Transverse colon (tissue), 4 donors: ENCODE results near the gene NBPF4. TPM values are rescaled to one million over a fixed set of nuclear protein-coding genes. Genes with fewer than 3 reads are reported as not detected.
A peak's percentile ranks its signal among the peaks of the same experiment; 100 is the strongest.

Experiments used
- DNase-seq: peaks from one replicate; pipeline ENCODE4 v3.0.0-alpha.2; 2019
- H3K27ac ChIP-seq, 4 donors: fragments of 200-600 bp; sonication (generic); 2 replicates each; pipeline ENCODE4 v1.5.1; 2016 to 2018; ENCODE audit warnings: inconsistent platforms in 4 of 4
- H3K27me3 ChIP-seq: fragments of 200-600 bp; sonication (generic); 2 replicates; pipeline ENCODE4 v1.5.1; 2017; ENCODE audit warnings: inconsistent platforms
- H3K36me3 ChIP-seq, 4 donors: fragments of 200-600 bp; sonication (generic); 2 replicates each; pipeline ENCODE4 v1.5.1; 2017 to 2019; ENCODE audit warnings: inconsistent platforms in 4 of 4
- H3K4me1 ChIP-seq, 4 donors: fragments of 200-600 bp; sonication (generic); 2 replicates each; pipeline ENCODE4 v1.5.1; 2017 to 2020; ENCODE audit warnings: inconsistent platforms in 4 of 4
- H3K4me3 ChIP-seq, 4 donors: fragments of 200-600 bp; sonication (generic); 1 replicate in 1 of 4; 2 replicates in 3 of 4; pipeline versions ENCODE4 v1.5.1 to v1.6.1; 2017 to 2019; ENCODE audit warnings: inconsistent platforms in 4 of 4
- H3K9me3 ChIP-seq, 2 donors: fragments of 200-600 bp; sonication (generic); 2 replicates each; pipeline ENCODE4 v1.5.1; 2017 to 2019; ENCODE audit warnings: inconsistent platforms in 2 of 2
- EP300 ChIP-seq: sonication (generic); formaldehyde crosslinking; IDR thresholded peaks from one replicate; pipeline ENCODE4 v1.6.1; 2017; ENCODE audit warnings: antibody characterized with exemption, low read depth
- POLR2A ChIP-seq: fragments of 450-650 bp; IDR thresholded peaks from one replicate; pipeline ENCODE4 v1.6.1; 2016; ENCODE audit warnings: antibody characterized with exemption, mild to moderate bottlenecking, moderate library complexity
- POLR2AphosphoS5 ChIP-seq, 3 donors: sonication (generic); formaldehyde crosslinking; IDR thresholded peaks; one replicate each; pipeline ENCODE4 v1.6.1; 2016; ENCODE audit warnings: antibody characterized with exemption in 3 of 3
- WGBS, 2 donors: methylation state at CpG; one replicate each; pipeline ENCODE4 v1.1.5; 2018; ENCODE audit warnings: low coverage in 1 of 2; 5-methylcytosine and 5-hydroxymethylcytosine counted together
- in situ Hi-C, 4 donors: fragments of 200-750 bp; cut with MboI; loops; one replicate each; pipeline versions ENCODE4 v1.15.0 to v1.15.1; 2017; ENCODE audit warnings: low sequenced_read_pairs in 3 of 4, low pct_ligation_motif_present in 1 of 4, low pct_unique_long_range_greater_than_20kb in 1 of 4
- intact Hi-C: fragments of 100-400 bp; cut with DNase I; formaldehyde crosslinking; loops from one replicate; pipeline ENCODE4 v1.15.1; 2023; ENCODE audit warnings: low total_unique reads
- total RNA-seq, 4 donors: library from RNA; depleted of rRNA; stranded (reverse); fragments of >200 nt; gene quantifications; one replicate each; pipeline ENCODE4 v1.1.0, GENCODE V29; 2016
- TF ChIP-seq, protein P1 (sequence below), 5 experiments: fragments of 200-600 bp in 3 of 5; fragments of 450-650 bp in 2 of 5; sonication (generic) in 3 of 5; IDR thresholded peaks; 1 replicate in 2 of 5; 2 replicates in 3 of 5; pipeline ENCODE4 v1.5.1; 2016 to 2017; ENCODE audit warnings: antibody characterized with exemption in 5 of 5, inconsistent platforms in 3 of 5, mild to moderate bottlenecking in 2 of 5, moderate library complexity in 1 of 5

NBPF4 gene
- total RNA-seq, 4 donors from 2014 or later = 1.1 TPM; not detected in 3

GRCh38 chr1:108190001-108190634, 53.8 kb downstream of the NBPF4 start:
- Histone ChIP-seq H3K27me3 (no peaks in the 10 kb centered on the region), H3K4me1 (no peaks in the 10 kb centered on the region), H3K36me3 (peaks cover 0 to 11% (median 2%) of the 10 kb centered on the region in 4 donors), H3K9me3 (no peaks in the 10 kb centered on the region), H3K4me3 (no peak overlapping the region), H3K27ac (no peak overlapping the region)
- intact Hi-C loops (no loop called here), in situ Hi-C loops (no loop called here)
- DNase-seq = no peak
- TF ChIP-seq POLR2AphosphoS5 (IDR thresholded peaks at IDR 0.05) (no peak), POLR2A (no peak), EP300 (no peak)
- TF ChIP-seq, protein P1, sequence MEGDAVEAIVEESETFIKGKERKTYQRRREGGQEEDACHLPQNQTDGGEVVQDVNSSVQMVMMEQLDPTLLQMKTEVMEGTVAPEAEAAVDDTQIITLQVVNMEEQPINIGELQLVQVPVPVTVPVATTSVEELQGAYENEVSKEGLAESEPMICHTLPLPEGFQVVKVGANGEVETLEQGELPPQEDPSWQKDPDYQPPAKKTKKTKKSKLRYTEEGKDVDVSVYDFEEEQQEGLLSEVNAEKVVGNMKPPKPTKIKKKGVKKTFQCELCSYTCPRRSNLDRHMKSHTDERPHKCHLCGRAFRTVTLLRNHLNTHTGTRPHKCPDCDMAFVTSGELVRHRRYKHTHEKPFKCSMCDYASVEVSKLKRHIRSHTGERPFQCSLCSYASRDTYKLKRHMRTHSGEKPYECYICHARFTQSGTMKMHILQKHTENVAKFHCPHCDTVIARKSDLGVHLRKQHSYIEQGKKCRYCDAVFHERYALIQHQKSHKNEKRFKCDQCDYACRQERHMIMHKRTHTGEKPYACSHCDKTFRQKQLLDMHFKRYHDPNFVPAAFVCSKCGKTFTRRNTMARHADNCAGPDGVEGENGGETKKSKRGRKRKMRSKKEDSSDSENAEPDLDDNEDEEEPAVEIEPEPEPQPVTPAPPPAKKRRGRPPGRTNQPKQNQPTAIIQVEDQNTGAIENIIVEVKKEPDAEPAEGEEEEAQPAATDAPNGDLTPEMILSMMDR (IDR thresholded peaks at IDR 0.05) = no peak
- WGBS, 2 donors = 85% methylated on average over 3 to 7 of the region's 7 CpGs

DNA sequence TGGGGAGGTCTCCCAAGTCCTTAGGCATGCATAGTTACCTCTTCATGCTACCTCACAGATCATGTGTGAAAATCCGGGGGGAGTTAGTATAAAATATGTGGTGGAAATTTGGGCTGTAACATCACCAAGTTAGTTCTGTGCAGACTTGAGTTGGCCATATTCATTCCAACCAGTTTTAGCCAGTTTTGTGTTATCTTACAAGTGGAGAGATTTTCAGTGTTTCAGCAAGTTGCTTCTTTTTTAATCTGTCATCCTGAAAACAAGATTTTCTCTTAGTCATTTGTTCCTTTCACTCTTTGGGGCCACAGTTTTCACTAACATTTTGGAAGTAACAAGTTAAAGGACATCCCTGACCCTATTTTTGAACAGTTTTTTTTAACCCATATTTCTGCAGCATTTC, 55.1 kb downstream of the NBPF4 start:
- Histone ChIP-seq H3K4me1 (no peaks in the 10 kb centered on the region), H3K4me3 (no peak overlapping the region), H3K9me3 (no peaks in the 10 kb centered on the region), H3K27ac (no peak overlapping the region), H3K36me3 (peaks cover 0 to 20% (median 5%) of the 10 kb centered on the region in 4 donors), H3K27me3 (no peaks in the 10 kb centered on the region)
- TF ChIP-seq POLR2AphosphoS5 (IDR thresholded peaks at IDR 0.05) (no peak), EP300 (no peak), POLR2A (no peak)
- TF ChIP-seq, protein P1 (IDR thresholded peaks at IDR 0.05) = no peak
- in situ Hi-C loops = no loop called here
- DNase-seq = no peak
- 92 to 95% methylated on average over 1 of the region's 1 CpG for WGBS, 2 donors
- intact Hi-C loops = no loop called here

DNA sequence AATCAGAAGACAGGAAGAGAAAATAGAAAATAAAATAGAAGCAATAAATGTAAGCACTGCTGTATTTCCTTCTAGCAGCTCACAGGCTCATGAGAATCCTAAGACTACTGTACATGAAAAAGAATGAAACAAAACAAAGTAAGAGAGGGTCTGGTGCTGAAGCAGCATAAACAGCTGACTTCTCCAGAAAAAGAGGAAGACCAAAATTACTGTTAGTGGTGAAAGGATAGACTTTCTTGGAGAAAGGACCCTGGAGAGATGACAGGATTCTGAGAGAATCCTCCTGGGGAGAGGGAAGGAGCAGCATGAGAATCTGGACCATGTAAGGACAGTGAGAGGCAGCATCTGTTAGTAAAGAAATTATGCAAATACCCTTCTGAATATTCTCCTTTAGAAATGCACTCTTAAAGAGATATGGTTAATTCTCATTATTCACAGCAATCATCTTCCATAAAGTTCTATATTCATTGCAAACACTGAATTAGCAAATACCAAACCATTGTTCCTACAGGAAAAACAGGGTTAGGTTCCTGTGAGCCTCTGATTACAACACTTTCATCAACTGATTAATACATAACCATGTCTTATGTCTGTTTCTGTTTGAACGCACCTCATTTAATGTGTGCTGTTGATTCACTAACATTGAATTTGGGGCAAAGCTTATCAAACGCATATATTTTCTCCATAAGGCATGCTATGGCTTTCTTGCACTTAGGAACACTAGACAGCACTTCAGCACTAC, 60.7 kb downstream of the NBPF4 start:
- Histone ChIP-seq H3K4me1 (peaks cover 0 to 19% (median 9%) of the 10 kb centered on the region in 4 donors), H3K4me3 (no peak overlapping the region), H3K36me3 (peaks cover 0 to 46% (median 9%) of the 10 kb centered on the region in 4 donors), H3K9me3 (no peaks in the 10 kb centered on the region), H3K27ac (peak overlapping the region in 3 of 4 donors; percentile 51 to 68 (median 58)), H3K27me3 (no peaks in the 10 kb centered on the region)
- in situ Hi-C loops (no loop called here), intact Hi-C loops (no loop called here)
- TF ChIP-seq, protein P1 (IDR thresholded peaks at IDR 0.05) = no peak
- TF ChIP-seq POLR2AphosphoS5 (IDR thresholded peaks at IDR 0.05) (no peak), EP300 (no peak), POLR2A (no peak)
- 48 to 50% methylated on average over 2 of the region's 2 CpGs for WGBS, 2 donors
- no peak for DNase-seq

DNA sequence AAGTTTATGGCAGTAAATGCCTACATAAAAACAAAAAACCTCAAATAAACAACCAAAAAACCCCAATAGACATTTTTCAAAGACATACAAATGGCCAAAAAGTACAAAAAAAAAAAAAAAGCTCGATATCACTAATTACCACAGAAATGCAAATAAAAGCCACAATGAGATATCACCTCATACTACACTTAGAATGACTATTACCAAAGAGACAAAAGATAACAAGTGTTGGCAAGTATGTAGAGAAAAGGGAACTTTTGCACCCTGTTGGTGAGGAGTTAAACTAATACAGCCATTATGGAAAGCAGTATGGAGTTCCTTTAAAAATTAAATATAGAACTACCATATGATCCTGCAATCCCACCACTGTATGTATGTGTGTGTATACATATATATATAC, 64.9 kb downstream of the NBPF4 start:
- TF ChIP-seq EP300 (no peak), POLR2A (no peak), POLR2AphosphoS5 (IDR thresholded peaks at IDR 0.05) (no peak)
- TF ChIP-seq, protein P1 (IDR thresholded peaks at IDR 0.05) = no peak
- Histone ChIP-seq H3K4me3 (no peak overlapping the region), H3K27me3 (no peaks in the 10 kb centered on the region), H3K9me3 (peaks cover 7 to 16% of the 10 kb centered on the region in 2 donors), H3K4me1 (peaks cover 0 to 19% (median 9%) of the 10 kb centered on the region in 4 donors), H3K27ac (no peak overlapping the region), H3K36me3 (peaks cover 0 to 59% (median 16%) of the 10 kb centered on the region in 4 donors)
- in situ Hi-C loops = no loop called here
- 62 to 75% methylated on average over 1 of the region's 1 CpG for WGBS, 2 donors
- DNase-seq = no peak
- intact Hi-C loops = no loop called here

Other genes with a start within 250 kb of the NBPF4 start
- gene SLC25A24, start 43.7 kb downstream of the NBPF4 start, total RNA-seq = 10 to 100 TPM; 56.5 to 83.0 (median 77.3) TPM
- under 1 TPM in 1 of 4 donors, not detected in 3; 0.32 TPM for gene NBPF6, start 206.3 kb upstream of the NBPF4 start, total RNA-seq